HG03460 (cell line): ENCODE results near the gene PPP4C.

Experiments used
- ATAC-seq: cut with Tn5 transposase; IDR thresholded peaks from one replicate; pipeline ENCODE4 v1.9.1; 2021; ENCODE audit not compliant: unreplicated experiment

PPP4C gene

GRCh38 chr16:30079480-30079879, 3.7 kb downstream of the PPP4C start:
- no peak for ATAC-seq

GRCh38 chr16:30082545-30083090, 6.8 kb downstream of the PPP4C start:
- no peak for ATAC-seq

GRCh38 chr16:30083216-30084055, 7.6 kb downstream of the PPP4C start:
- ATAC-seq, result no peak

- no peak for ATAC-seq
Observed at GRCh38 chr16:30084096-30084815, 8.5 kb downstream of the PPP4C start.

- no peak for ATAC-seq
Observed at GRCh38 chr16:30084816-30085159, 9.0 kb downstream of the PPP4C start.

- ATAC-seq, result no peak
Observed at GRCh38 chr16:30085247-30085646, 9.5 kb downstream of the PPP4C start.

GRCh38 chr16:30085820-30086219, 10.0 kb downstream of the PPP4C start:
- no peak for ATAC-seq

GRCh38 chr16:30086291-30087140, 10.7 kb downstream of the PPP4C start:
- ATAC-seq, result no peak

GRCh38 chr16:30087181-30087898, 11.5 kb downstream of the PPP4C start:
- no peak for ATAC-seq

- ATAC-seq, result no peak
Observed at GRCh38 chr16:30088237-30088831, 12.5 kb downstream of the PPP4C start.

- no peak for ATAC-seq
Observed at GRCh38 chr16:30088832-30089624, 13.2 kb downstream of the PPP4C start.

- no peak for ATAC-seq
Observed at GRCh38 chr16:30090610-30091331, 15.0 kb downstream of the PPP4C start.

- peak; percentile 54 for ATAC-seq
Observed at GRCh38 chr16:30091474-30092372, 15.9 kb downstream of the PPP4C start, which contains the start of gene TBX6. TBX6 (minus strand) TSS chr16:30091924; CDS start chr16:30091193, 731 bp downstream.

GRCh38 chr16:30092373-30093010, 16.7 kb downstream of the PPP4C start:
- peak; percentile 48 for ATAC-seq

- ATAC-seq, result no peak
Observed at GRCh38 chr16:30094541-30095165, 18.9 kb downstream of the PPP4C start.
